ENCODE measurements around the gene H6PD.
A peak's percentile ranks its signal among the peaks of the same experiment; 100 is the strongest.

Gene H6PD

GRCh38 chr1:9260059-9260766 lies 25.6 kb downstream of the H6PD start:
- DNase-seq: no peak

GRCh38 chr1:9261496-9261895 lies 26.9 kb downstream of the H6PD start:
- DNase-seq: no peak

GRCh38 chr1:9262096-9262986 lies 27.8 kb downstream of the H6PD start:
- no peak for DNase-seq

GRCh38 chr1:9263276-9263855 lies 28.8 kb downstream of the H6PD start:
- no peak for DNase-seq

- no peak for DNase-seq
Measured at GRCh38 chr1:9263984-9264872, 29.7 kb downstream of the H6PD start.

GRCh38 chr1:9265037-9265436 lies 30.5 kb downstream of the H6PD start:
- DNase-seq: no peak

- no peak for DNase-seq
Measured at GRCh38 chr1:9265968-9266367, 31.4 kb downstream of the H6PD start.

GRCh38 chr1:9267352-9267686 lies 32.7 kb downstream of the H6PD start:
- DNase-seq: no peak

- no peak for DNase-seq
Measured at GRCh38 chr1:9267827-9268581, 33.4 kb downstream of the H6PD start.

- DNase-seq: no peak
Measured at GRCh38 chr1:9269078-9269501, 34.5 kb downstream of the H6PD start.

- DNase-seq: peak in 1 of 2 experiments; percentile 58
Measured at GRCh38 chr1:9269721-9270120, 35.1 kb downstream of the H6PD start.

GRCh38 chr1:9270290-9270883 lies 35.8 kb downstream of the H6PD start:
- peak in 1 of 2 experiments; percentile 44 for DNase-seq

- DNase-seq: no peak
Measured at GRCh38 chr1:9271283-9271682, 36.7 kb downstream of the H6PD start.

- no peak for DNase-seq
Measured at GRCh38 chr1:9271861-9272595, 37.5 kb downstream of the H6PD start.

GRCh38 chr1:9273177-9273576 lies 38.6 kb downstream of the H6PD start:
- no peak for DNase-seq

- DNase-seq: no peak
Measured at GRCh38 chr1:9275161-9275560, 40.6 kb downstream of the H6PD start.

GRCh38 chr1:9275567-9276034 lies 41.0 kb downstream of the H6PD start:
- peak; percentile 39 to 86 for DNase-seq

- DNase-seq: no peak
Measured at GRCh38 chr1:9278116-9278515, 43.5 kb downstream of the H6PD start.

GRCh38 chr1:9278585-9279153 lies 44.1 kb downstream of the H6PD start:
- no peak for DNase-seq

GRCh38 chr1:9279172-9279840 lies 44.7 kb downstream of the H6PD start:
- no peak for DNase-seq

Data from NCI-H524 (cell line).